ENCODE measurements around the gene FSD1.

DNA sequence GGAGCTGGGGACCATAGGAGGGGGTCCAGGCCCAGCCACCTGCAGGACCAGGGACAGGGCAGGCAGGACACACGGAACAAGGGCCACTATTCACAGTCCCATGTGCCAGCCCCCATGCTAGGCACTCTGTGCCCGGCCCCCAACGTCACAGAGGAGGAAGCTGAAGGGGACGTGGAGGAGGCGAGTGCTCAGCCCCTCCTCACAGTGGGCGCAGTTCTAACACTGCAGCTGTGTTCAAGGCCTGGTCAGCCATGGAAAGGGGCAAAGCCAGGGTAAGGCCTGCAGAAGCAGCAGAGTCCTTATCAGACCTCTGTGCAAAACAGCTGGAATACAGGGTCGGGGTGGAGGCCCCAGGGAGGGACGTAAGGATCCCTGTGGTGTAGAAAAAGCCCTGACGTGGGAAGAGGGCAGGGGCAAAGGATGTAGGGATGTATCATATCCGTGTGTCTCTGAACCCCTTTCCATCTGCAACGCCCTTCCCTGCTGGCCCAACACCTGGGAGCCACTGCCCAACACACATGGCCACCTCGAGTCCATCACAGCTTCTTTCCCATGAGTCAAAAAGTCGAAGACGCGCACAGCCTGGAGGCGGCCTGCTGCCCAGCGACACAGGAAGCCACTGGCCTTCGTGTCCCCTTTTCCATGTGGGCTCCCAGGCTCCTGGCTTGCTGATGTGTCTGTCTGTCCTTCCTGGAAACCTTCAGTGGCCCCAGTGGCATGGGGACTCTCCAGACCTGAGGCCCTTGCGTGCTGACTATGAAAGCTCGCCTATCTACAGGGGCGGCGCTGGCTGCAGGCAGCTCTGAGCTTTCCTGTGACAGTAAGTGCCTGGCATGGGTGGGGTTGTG lies 68.0 kb downstream of the FSD1 start:
- TF ChIP-seq, protein P1, sequence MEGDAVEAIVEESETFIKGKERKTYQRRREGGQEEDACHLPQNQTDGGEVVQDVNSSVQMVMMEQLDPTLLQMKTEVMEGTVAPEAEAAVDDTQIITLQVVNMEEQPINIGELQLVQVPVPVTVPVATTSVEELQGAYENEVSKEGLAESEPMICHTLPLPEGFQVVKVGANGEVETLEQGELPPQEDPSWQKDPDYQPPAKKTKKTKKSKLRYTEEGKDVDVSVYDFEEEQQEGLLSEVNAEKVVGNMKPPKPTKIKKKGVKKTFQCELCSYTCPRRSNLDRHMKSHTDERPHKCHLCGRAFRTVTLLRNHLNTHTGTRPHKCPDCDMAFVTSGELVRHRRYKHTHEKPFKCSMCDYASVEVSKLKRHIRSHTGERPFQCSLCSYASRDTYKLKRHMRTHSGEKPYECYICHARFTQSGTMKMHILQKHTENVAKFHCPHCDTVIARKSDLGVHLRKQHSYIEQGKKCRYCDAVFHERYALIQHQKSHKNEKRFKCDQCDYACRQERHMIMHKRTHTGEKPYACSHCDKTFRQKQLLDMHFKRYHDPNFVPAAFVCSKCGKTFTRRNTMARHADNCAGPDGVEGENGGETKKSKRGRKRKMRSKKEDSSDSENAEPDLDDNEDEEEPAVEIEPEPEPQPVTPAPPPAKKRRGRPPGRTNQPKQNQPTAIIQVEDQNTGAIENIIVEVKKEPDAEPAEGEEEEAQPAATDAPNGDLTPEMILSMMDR (conservative IDR thresholded peaks at IDR 0.05): no peak
- TF ChIP-seq EZH2 (IDR thresholded peaks at IDR 0.05; ENCODE audit: low read depth): no peak

Data from PC-9 (cell line).